Activated T-cell treated with anti-CD3 and anti-CD28 coated beads, Interleukin-2, amount 50 U/mL, for 4 hours (primary cell): ENCODE data around the gene MDFI. TPM values are rescaled to one million over a fixed set of nuclear protein-coding genes. Genes with fewer than 3 reads are reported as not detected.

Experiments
- ATAC-seq, 2 donors: fragments of 200-7000 bp; cut with Tn5 transposase; one replicate each; pipeline ENCODE4 v1.10.0; 2021
- DNase-seq: peaks from one replicate; pipeline ENCODE4 v3.0.0-alpha.2; 2020
- H3K27me3 Mint-ChIP-seq: one replicate; pipeline ENCODE4 v1.8.0; 2021; ENCODE audit warnings: low read depth, mixed read lengths
- H3K36me3 Mint-ChIP-seq: one replicate; pipeline ENCODE4 v1.8.0; 2022; ENCODE audit warnings: mixed read lengths; ENCODE audit not compliant: insufficient read depth
- H3K4me1 Mint-ChIP-seq: one replicate; pipeline ENCODE4 v1.8.0; 2021; ENCODE audit warnings: low read depth, mixed read lengths
- H3K4me3 Mint-ChIP-seq: one replicate; pipeline ENCODE4 v1.8.0; 2021; ENCODE audit warnings: mild to moderate bottlenecking, moderate library complexity, mixed read lengths
- H3K9me3 Mint-ChIP-seq: one replicate; pipeline ENCODE4 v1.8.0; 2021; ENCODE audit warnings: mixed read lengths
- total RNA-seq, 3 donors: library from RNA; stranded (reverse); gene quantifications; one replicate each; pipeline ENCODE4 v1.2.1, GENCODE V29; 2021

MDFI gene
- total RNA-seq, 3 donors from 2014 or later, result 0.49 TPM; not detected in 2

- Mint-ChIP-seq H3K27me3 (no peaks in the 10 kb centered on the region), H3K4me3 (no peak overlapping the region), H3K9me3 (no peaks in the 10 kb centered on the region), H3K36me3 (peaks cover 7% of the 10 kb centered on the region), H3K4me1 (peaks cover 3% of the 10 kb centered on the region)
- no peak for ATAC-seq
- no peak for DNase-seq
Measured at GRCh38 chr6:41598670-41599014, 39.6 kb upstream of the MDFI start.

GRCh38 chr6:41599015-41599851 is 39.0 kb upstream of the MDFI start:
- H3K4me1 Mint-ChIP-seq, result peaks cover 3% of the 10 kb centered on the region
- DNase-seq (no peak), ATAC-seq (no peak)
- no peak overlapping the region for H3K4me3 Mint-ChIP-seq
- H3K36me3 Mint-ChIP-seq, result peaks cover 7% of the 10 kb centered on the region
- no peaks in the 10 kb centered on the region for H3K9me3 Mint-ChIP-seq
- H3K27me3 Mint-ChIP-seq, result no peaks in the 10 kb centered on the region

- Mint-ChIP-seq H3K4me1 (peaks cover 3% of the 10 kb centered on the region), H3K27me3 (no peaks in the 10 kb centered on the region), H3K36me3 (peaks cover 7% of the 10 kb centered on the region), H3K9me3 (no peaks in the 10 kb centered on the region), H3K4me3 (no peak overlapping the region)
- DNase-seq, result no peak
- ATAC-seq, result no peak
Measured at GRCh38 chr6:41599852-41600445, 38.3 kb upstream of the MDFI start.

- H3K9me3 Mint-ChIP-seq, result no peaks in the 10 kb centered on the region
- no peak for ATAC-seq
- no peak overlapping the region for H3K4me3 Mint-ChIP-seq
- H3K36me3 Mint-ChIP-seq, result peaks cover 7% of the 10 kb centered on the region
- no peak for DNase-seq
- peaks cover 3% of the 10 kb centered on the region for H3K4me1 Mint-ChIP-seq
- H3K27me3 Mint-ChIP-seq, result no peaks in the 10 kb centered on the region
Measured at GRCh38 chr6:41600499-41601247, 37.6 kb upstream of the MDFI start.

- peaks cover 3% of the 10 kb centered on the region for H3K4me1 Mint-ChIP-seq
- H3K36me3 Mint-ChIP-seq, result peaks cover 7% of the 10 kb centered on the region
- ATAC-seq (no peak), DNase-seq (no peak)
- H3K4me3 Mint-ChIP-seq, result no peak overlapping the region
- no peaks in the 10 kb centered on the region for H3K9me3 Mint-ChIP-seq
- H3K27me3 Mint-ChIP-seq, result no peaks in the 10 kb centered on the region
Measured at GRCh38 chr6:41601248-41601549, 37.1 kb upstream of the MDFI start.

GRCh38 chr6:41602422-41602743 is 35.9 kb upstream of the MDFI start:
- ATAC-seq, result no peak
- Mint-ChIP-seq H3K36me3 (no peaks in the 10 kb centered on the region), H3K9me3 (no peaks in the 10 kb centered on the region)

GRCh38 chr6:41602864-41603608 is 35.2 kb upstream of the MDFI start:
- no peaks in the 10 kb centered on the region for H3K36me3 Mint-ChIP-seq
- no peaks in the 10 kb centered on the region for H3K27me3 Mint-ChIP-seq
- H3K4me1 Mint-ChIP-seq, result peaks cover 3% of the 10 kb centered on the region
- no peaks in the 10 kb centered on the region for H3K9me3 Mint-ChIP-seq
- DNase-seq (peak; percentile 63), ATAC-seq (peak; percentile 80 to 88)
- no peak overlapping the region for H3K4me3 Mint-ChIP-seq

More at GRCh38 chr6:41602422-41602743, 35.9 kb upstream of the MDFI start:
- H3K27me3 Mint-ChIP-seq, result no peaks in the 10 kb centered on the region
- no peak overlapping the region for H3K4me3 Mint-ChIP-seq
- H3K4me1 Mint-ChIP-seq, result peaks cover 3% of the 10 kb centered on the region
- DNase-seq, result no peak

GRCh38 chr6:41604006-41604405 is 34.3 kb upstream of the MDFI start:
- Mint-ChIP-seq H3K27me3 (no peaks in the 10 kb centered on the region), H3K9me3 (no peaks in the 10 kb centered on the region)
- no peak for DNase-seq

GRCh38 chr6:41605649-41606048 is 32.6 kb upstream of the MDFI start:
- Mint-ChIP-seq H3K9me3 (no peaks in the 10 kb centered on the region), H3K4me1 (peaks cover 3% of the 10 kb centered on the region), H3K36me3 (no peaks in the 10 kb centered on the region), H3K4me3 (no peak overlapping the region), H3K27me3 (peaks cover 3% of the 10 kb centered on the region)
- DNase-seq (no peak), ATAC-seq (no peak)

More at GRCh38 chr6:41604006-41604405, 34.3 kb upstream of the MDFI start:
- H3K4me3 Mint-ChIP-seq, result no peak overlapping the region
- no peak for ATAC-seq
- H3K4me1 Mint-ChIP-seq, result peaks cover 3% of the 10 kb centered on the region
- no peaks in the 10 kb centered on the region for H3K36me3 Mint-ChIP-seq

- Mint-ChIP-seq H3K4me3 (no peak overlapping the region), H3K9me3 (no peaks in the 10 kb centered on the region), H3K4me1 (peaks cover 3% of the 10 kb centered on the region), H3K36me3 (no peaks in the 10 kb centered on the region), H3K27me3 (peaks cover 3% of the 10 kb centered on the region)
- DNase-seq (no peak), ATAC-seq (no peak)
Measured at GRCh38 chr6:41607036-41607435, 31.2 kb upstream of the MDFI start.

- DNase-seq (no peak), ATAC-seq (no peak)
- H3K4me1 Mint-ChIP-seq, result peaks cover 3% of the 10 kb centered on the region
- no peaks in the 10 kb centered on the region for H3K36me3 Mint-ChIP-seq
- no peak overlapping the region for H3K4me3 Mint-ChIP-seq
- peaks cover 3% of the 10 kb centered on the region for H3K27me3 Mint-ChIP-seq
- peaks cover 4% of the 10 kb centered on the region for H3K9me3 Mint-ChIP-seq
Measured at GRCh38 chr6:41607736-41608135, 30.5 kb upstream of the MDFI start.

GRCh38 chr6:41608443-41609151 is 29.7 kb upstream of the MDFI start:
- H3K4me1 Mint-ChIP-seq, result no peaks in the 10 kb centered on the region
- no peaks in the 10 kb centered on the region for H3K36me3 Mint-ChIP-seq

GRCh38 chr6:41614715-41615114 is 23.6 kb upstream of the MDFI start:
- Mint-ChIP-seq H3K4me3 (no peak overlapping the region), H3K9me3 (peaks cover 8% of the 10 kb centered on the region), H3K27me3 (peaks cover 8% of the 10 kb centered on the region), H3K36me3 (no peaks in the 10 kb centered on the region), H3K4me1 (no peaks in the 10 kb centered on the region)
- ATAC-seq (no peak), DNase-seq (no peak)

More at GRCh38 chr6:41608443-41609151, 29.7 kb upstream of the MDFI start:
- Mint-ChIP-seq H3K27me3 (peaks cover 3% of the 10 kb centered on the region), H3K9me3 (peaks cover 8% of the 10 kb centered on the region), H3K4me3 (no peak overlapping the region)
- DNase-seq (no peak), ATAC-seq (no peak)

- H3K27me3 Mint-ChIP-seq, result peaks cover 5% of the 10 kb centered on the region
- H3K4me1 Mint-ChIP-seq, result no peaks in the 10 kb centered on the region
- no peaks in the 10 kb centered on the region for H3K36me3 Mint-ChIP-seq
- no peak for ATAC-seq
- no peak overlapping the region for H3K4me3 Mint-ChIP-seq
- no peak for DNase-seq
- peaks cover 8% of the 10 kb centered on the region for H3K9me3 Mint-ChIP-seq
Measured at GRCh38 chr6:41615311-41615710, 23.0 kb upstream of the MDFI start.
